Activated CD8-positive, alpha-beta memory T cell treated with anti-CD3 and anti-CD28 coated beads, Interleukin-2, amount 10 ng/mL, durations not matched to agents 7 days and 5 days (primary cell): ENCODE measurements around the gene PLXNC1. TPM values are rescaled to one million over a fixed set of nuclear protein-coding genes. Genes with fewer than 3 reads are reported as not detected.

Source experiments
- ATAC-seq: fragments of 150-1000 bp; cut with Tn5 transposase; one replicate; pipeline ENCODE4 v1.10.0; 2021; ENCODE audit warnings: moderate library complexity
- CTCF ChIA-PET: fragments of 350-600 bp; sonication (Branson Sonifier 250); formaldehyde crosslinking; loops from one replicate; lab custom pipeline; 2021; ENCODE audit warnings: antibody characterized with exemption; lab: Charles Lee
- DNase-seq: peaks from one replicate; pipeline ENCODE4 v3.0.0-alpha.2; 2020
- H3K27ac Mint-ChIP-seq: one replicate; pipeline ENCODE4 v1.8.0; 2021; ENCODE audit warnings: mild to moderate bottlenecking, mixed read lengths
- H3K27me3 Mint-ChIP-seq: one replicate; pipeline ENCODE4 v1.8.0; 2021; ENCODE audit warnings: mixed read lengths
- H3K36me3 Mint-ChIP-seq: one replicate; pipeline ENCODE4 v1.8.0; 2021; ENCODE audit warnings: mild to moderate bottlenecking, mixed read lengths
- H3K4me1 Mint-ChIP-seq: one replicate; pipeline ENCODE4 v1.8.0; 2021; ENCODE audit warnings: mixed read lengths
- H3K4me3 Mint-ChIP-seq: one replicate; pipeline ENCODE4 v1.8.0; 2021; ENCODE audit warnings: mild to moderate bottlenecking, moderate library complexity, mixed read lengths
- H3K9me3 Mint-ChIP-seq: one replicate; pipeline ENCODE4 v1.8.0; 2022; ENCODE audit warnings: low read depth, mixed read lengths
- total RNA-seq, 2 experiments: library from RNA; stranded (reverse); gene quantifications; one replicate each; pipeline ENCODE4 v1.2.3, GENCODE V29; 2021

Gene PLXNC1
- total RNA-seq, 2 experiments from 2014 or later, result 10.4 to 13.1 TPM

DNA sequence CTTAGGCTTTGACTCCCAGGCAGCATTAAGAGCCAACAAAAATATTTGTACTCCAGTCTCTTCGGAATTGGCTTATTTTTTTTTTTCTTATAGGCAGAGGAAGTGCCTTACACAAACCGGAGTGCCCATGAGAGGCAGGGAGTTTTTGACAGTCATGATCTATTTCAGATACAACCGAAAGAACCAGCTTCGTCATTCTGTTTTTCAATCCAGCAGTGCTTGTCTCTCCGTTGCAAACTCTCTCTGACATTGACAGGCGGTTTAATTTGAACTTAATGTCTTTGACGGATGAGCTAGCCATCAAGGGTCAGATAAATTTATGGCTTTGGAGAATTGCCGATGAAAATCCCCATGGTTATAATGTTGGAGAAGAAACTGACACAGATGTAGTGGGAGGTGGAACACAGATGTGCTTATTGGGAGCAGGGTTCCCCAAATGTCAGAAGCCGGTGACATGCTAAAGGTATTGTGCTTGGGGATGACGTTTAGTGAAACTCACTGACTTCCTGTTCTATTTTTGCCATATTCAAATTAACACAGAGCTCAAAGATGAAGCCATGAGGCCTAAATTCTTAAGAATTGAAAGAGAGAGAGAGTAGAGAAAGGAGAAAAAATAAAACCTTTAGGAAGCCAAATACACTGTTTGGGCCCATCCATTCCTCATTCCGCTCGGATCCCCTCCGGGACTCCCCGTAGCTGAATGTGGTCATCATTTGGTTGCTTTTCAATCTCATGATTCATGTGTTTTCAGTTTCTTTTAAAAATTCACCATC is 59.7 kb downstream of the PLXNC1 start:
- Mint-ChIP-seq H3K4me1 (peaks cover 61% of the 10 kb centered on the region), H3K9me3 (peaks cover 2% of the 10 kb centered on the region), H3K27ac (peak overlapping the region; percentile 94), H3K36me3 (peaks cover 30% of the 10 kb centered on the region), H3K27me3 (no peaks in the 10 kb centered on the region), H3K4me3 (peak overlapping the region; percentile 70)
- DNase-seq (peak; percentile 66), ATAC-seq (peak; percentile 82)
- CTCF ChIA-PET, result interaction anchor here (0.6 to 3.2 kb wide), 11 partner anchors 29 to 251 kb away, joined by 3 to 22 read pairs (median 4); partner anchors contain the start of genes CEP83 and PLXNC1

DNA sequence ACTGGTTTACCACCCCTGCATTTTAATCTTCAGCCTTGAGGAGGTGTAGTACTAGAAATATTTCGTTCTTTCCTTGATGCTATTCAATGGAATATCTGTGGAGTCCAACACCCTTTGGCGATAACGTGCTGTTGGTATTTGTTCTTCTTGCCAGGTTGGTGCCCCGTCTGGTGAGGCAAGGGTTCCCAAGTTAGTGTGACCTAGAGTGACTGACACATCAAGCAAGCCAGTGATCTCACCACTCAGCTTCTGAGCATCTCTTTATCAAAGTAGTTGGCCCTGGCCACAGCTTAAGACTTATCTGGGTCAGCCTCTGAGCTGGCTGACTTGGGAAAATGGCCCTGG is 60.2 kb downstream of the PLXNC1 start:
- CTCF ChIA-PET, result interaction anchor here (0.8 to 3.2 kb wide), 8 partner anchors 29 to 250 kb away, joined by 3 to 22 read pairs (median 4); partner anchors contain the start of genes CEP83 and PLXNC1
- DNase-seq (peak; percentile 69), ATAC-seq (peak; percentile 58)
- H3K36me3 Mint-ChIP-seq, result peaks cover 33% of the 10 kb centered on the region
- peak overlapping the region; percentile 70 for H3K4me3 Mint-ChIP-seq
- peaks cover 2% of the 10 kb centered on the region for H3K9me3 Mint-ChIP-seq
- no peaks in the 10 kb centered on the region for H3K27me3 Mint-ChIP-seq
- H3K4me1 Mint-ChIP-seq, result peaks cover 56% of the 10 kb centered on the region
- peak overlapping the region; percentile 94 for H3K27ac Mint-ChIP-seq

DNA sequence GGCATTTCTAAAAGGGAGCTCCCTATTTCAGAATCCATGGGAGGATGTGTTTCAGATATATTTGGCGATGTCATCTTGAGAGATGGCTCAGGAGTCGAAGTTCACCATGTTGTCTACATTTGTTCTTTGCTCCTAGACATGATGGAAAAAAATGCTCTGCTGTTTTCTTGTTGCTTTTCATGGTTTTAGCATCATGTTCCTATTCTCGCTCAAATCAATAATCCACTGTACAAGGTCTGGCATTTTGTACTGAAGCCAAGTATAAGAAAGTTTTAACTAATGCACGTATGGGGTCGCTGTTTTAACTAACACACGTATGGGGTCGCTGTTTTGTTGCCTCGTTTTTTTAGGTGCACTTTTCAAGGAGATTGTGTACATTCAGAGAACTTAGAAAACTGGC is 60.9 kb downstream of the PLXNC1 start:
- CTCF ChIA-PET, result interaction anchor here (1.1 to 3.2 kb wide), 3 partner anchors 32 to 59 kb away, joined by 3 to 22 read pairs (median 5); partner anchors contain the start of gene PLXNC1
- no peak for ATAC-seq
- Mint-ChIP-seq H3K36me3 (peaks cover 33% of the 10 kb centered on the region), H3K27me3 (no peaks in the 10 kb centered on the region), H3K27ac (peak overlapping the region; percentile 42), H3K4me1 (peaks cover 49% of the 10 kb centered on the region), H3K9me3 (peaks cover 2% of the 10 kb centered on the region), H3K4me3 (no peak overlapping the region)
- DNase-seq, result no peak

DNA sequence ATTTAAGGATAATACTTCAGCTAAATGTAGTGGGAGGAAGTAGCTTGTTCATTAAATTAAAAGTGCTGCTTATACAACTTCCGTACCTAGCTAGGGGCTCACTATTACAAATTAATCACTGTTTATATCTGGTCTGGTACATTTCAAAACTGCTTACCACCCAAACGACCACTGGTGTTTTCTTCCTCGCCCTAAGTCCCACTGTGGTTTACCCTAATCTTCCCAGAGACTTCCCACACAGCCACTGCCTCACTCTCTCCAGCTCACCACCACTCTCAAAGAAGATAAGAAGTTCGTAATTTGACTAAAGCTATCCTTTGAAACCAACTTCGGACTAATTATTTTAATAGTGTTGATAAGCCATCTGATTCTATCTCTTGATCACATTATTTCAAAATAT is 62.6 kb downstream of the PLXNC1 start:
- H3K27ac Mint-ChIP-seq, result no peak overlapping the region
- no peak overlapping the region for H3K4me3 Mint-ChIP-seq
- CTCF ChIA-PET, result interaction anchor here (1.2 kb wide), 1 partner anchor 13 kb away, joined by 4 read pairs; no protein-coding TSS in a partner anchor
- DNase-seq (no peak), ATAC-seq (no peak)
- H3K4me1 Mint-ChIP-seq, result peaks cover 34% of the 10 kb centered on the region
- peaks cover 2% of the 10 kb centered on the region for H3K9me3 Mint-ChIP-seq
- H3K27me3 Mint-ChIP-seq, result no peaks in the 10 kb centered on the region
- peaks cover 32% of the 10 kb centered on the region for H3K36me3 Mint-ChIP-seq

DNA sequence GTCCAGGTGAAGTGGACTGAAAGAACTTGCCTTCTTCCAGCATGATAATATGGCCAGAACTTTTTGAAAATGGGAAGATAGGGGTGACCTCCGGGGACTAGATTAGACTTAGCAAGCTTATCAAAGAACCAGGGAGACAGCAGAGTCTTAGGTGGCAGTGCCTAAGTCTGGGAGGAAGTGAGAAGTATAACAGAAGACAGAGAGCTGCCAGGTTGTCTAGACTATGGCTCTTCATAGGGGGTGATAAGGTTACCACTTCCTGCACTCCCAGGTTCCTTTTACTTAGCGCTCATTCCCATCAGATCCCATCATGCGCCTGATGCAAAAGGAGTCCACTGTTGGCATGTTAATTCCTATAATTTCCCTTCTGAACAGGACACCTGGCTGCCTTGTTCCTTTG is 69.9 kb downstream of the PLXNC1 start:
- no peaks in the 10 kb centered on the region for H3K9me3 Mint-ChIP-seq
- DNase-seq, result no peak
- no peak overlapping the region for H3K27ac Mint-ChIP-seq
- peaks cover 15% of the 10 kb centered on the region for H3K36me3 Mint-ChIP-seq
- CTCF ChIA-PET, result no interaction called here
- no peak for ATAC-seq
- H3K4me3 Mint-ChIP-seq, result no peak overlapping the region
- no peaks in the 10 kb centered on the region for H3K27me3 Mint-ChIP-seq
- H3K4me1 Mint-ChIP-seq, result no peaks in the 10 kb centered on the region

DNA sequence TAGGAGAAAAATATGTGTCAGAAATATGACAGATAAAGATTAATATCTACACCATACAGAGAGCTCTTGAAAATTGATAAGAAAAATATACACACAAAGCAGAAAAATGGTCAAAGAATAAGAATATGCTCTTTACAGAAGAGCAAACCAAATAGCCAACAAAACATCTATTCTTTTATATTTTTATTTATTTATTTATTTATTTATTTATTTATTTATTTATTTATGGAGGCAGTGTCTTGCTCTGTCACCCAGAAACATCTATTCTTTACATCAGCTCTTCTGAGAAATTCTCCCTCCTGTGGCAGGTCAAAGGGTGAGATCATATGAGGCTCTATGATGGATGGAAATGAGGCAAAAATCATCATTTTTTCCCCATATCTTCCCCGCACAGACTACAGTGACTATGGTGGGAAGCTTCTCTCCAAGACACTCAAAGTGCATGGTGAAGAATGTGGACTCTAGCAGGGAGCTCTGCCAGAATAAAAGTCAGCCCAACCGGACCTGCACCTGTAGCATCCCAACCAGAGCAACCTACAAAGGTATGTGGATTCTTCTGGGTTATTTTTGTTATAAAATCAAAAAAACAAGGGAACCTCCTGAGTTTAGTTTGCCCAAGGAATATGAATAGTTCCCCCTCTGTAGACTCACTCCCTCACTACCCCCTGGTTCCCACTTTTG is 71.4 kb downstream of the PLXNC1 start:
- Mint-ChIP-seq H3K4me3 (no peak overlapping the region), H3K27me3 (no peaks in the 10 kb centered on the region), H3K9me3 (no peaks in the 10 kb centered on the region), H3K36me3 (peaks cover 17% of the 10 kb centered on the region), H3K4me1 (no peaks in the 10 kb centered on the region), H3K27ac (no peak overlapping the region)
- CTCF ChIA-PET, result interaction anchor here (1.7 kb wide), 1 partner anchor 85 kb away, joined by 4 read pairs; no protein-coding TSS in a partner anchor
- no peak for ATAC-seq
- no peak for DNase-seq

DNA sequence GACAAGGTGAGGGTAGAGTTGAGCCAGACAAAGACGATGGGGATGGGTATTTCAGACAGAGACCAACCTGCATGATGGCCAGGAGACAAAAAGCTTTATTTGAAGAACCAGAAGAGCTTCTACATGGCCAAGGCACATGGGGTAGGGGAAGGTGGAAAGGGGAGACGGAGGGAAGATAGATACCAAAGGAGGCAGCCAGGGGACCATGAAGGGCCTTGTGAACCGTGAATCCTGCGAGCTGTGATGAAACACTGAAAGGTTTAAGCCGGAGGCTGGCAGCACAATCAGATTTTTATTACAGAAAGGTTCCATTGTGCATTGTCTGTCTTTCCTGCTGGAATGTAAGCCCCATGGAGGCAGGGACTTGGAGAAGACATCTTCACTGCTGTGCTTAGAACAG is 72.4 kb downstream of the PLXNC1 start:
- Mint-ChIP-seq H3K27me3 (no peaks in the 10 kb centered on the region), H3K4me1 (no peaks in the 10 kb centered on the region), H3K36me3 (peaks cover 20% of the 10 kb centered on the region), H3K9me3 (no peaks in the 10 kb centered on the region), H3K4me3 (no peak overlapping the region), H3K27ac (no peak overlapping the region)
- ATAC-seq (no peak), DNase-seq (no peak)
- CTCF ChIA-PET, result interaction anchor here (1.2 to 1.7 kb wide), 3 partner anchors 14 to 86 kb away, joined by 3 to 5 read pairs (median 4); no protein-coding TSS in a partner anchor

DNA sequence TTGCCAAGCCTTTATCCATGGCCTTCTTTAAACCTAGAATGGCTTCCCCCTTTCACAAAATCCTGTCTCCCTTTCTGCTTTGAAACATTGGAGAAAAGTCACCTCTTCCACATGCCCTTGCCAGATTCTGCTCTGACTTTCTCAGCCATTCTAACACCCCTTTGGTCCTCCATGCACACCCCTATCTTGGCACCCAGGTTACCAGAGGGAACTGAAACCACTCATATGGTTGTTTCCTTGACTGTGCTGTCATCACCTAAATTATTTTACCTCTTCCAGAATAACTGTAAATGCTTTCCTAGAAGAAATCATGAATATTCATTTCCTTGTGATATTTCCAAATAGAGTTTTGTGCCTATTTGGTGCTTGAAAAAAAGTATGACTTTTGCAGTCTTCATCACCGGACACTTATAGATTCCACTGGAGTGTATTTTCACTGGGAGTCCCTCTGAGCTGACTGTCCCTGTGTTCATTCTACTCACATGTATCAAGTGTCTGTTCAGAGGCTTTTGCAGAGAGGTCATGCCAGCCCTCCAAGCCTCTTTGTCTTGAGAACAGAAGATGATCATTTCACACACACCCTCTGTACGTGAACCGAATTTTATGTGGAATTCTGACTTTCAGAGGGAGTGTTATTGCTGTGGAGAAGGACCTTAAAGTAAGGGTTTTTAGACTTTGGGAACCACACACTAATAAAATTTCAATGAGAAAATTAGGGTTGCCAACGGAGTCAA is 74.1 kb downstream of the PLXNC1 start:
- Mint-ChIP-seq H3K27ac (no peak overlapping the region), H3K4me1 (no peaks in the 10 kb centered on the region), H3K36me3 (peaks cover 31% of the 10 kb centered on the region), H3K9me3 (no peaks in the 10 kb centered on the region), H3K27me3 (no peaks in the 10 kb centered on the region), H3K4me3 (no peak overlapping the region)
- no peak for DNase-seq
- CTCF ChIA-PET, result no interaction called here
- no peak for ATAC-seq

DNA sequence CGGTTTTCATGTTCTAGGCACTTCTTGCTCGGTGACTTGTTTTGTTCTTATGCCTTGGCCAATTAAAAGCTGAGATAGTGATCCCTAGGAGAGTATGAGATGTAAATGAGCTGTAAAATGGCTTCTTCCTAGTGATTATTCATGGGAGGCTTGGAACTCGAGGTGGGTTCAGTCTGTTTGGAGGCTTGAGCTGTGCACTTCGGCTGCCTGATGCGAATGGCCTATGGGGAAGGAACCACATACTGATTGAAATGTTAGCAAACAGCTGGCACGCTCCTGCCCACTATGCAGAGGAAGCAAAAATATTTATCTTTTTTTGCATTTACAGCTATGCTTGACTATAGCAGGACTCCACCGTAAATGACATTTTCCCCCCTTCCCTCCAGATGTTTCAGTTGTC is 75.5 kb downstream of the PLXNC1 start:
- Mint-ChIP-seq H3K36me3 (peaks cover 42% of the 10 kb centered on the region), H3K4me3 (no peak overlapping the region), H3K27me3 (no peaks in the 10 kb centered on the region), H3K9me3 (no peaks in the 10 kb centered on the region), H3K4me1 (no peaks in the 10 kb centered on the region), H3K27ac (no peak overlapping the region)
- no peak for DNase-seq
- ATAC-seq, result no peak
- CTCF ChIA-PET, result no interaction called here

DNA sequence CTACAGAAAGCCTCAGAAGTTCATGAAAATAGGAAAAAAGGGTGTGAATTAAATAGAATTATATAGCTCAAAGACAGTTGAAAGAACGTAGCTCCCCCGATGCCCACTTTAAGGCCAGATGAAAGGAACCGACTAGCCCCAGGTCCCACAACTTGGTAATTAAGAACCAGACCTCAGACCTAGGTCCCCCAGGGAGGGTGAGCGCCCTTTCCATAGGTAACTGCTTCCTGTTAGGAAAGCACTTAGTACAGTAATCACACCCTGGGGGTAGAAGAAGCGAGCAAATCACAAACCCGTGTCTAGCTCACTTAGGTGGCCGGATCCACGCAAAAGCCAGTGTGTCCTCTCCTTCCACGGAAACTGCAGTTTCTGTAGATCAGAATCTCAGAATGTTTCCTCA is 77.1 kb downstream of the PLXNC1 start:
- Mint-ChIP-seq H3K27me3 (no peaks in the 10 kb centered on the region), H3K9me3 (no peaks in the 10 kb centered on the region), H3K4me3 (no peak overlapping the region), H3K36me3 (peaks cover 43% of the 10 kb centered on the region), H3K27ac (no peak overlapping the region), H3K4me1 (peaks cover 4% of the 10 kb centered on the region)
- DNase-seq (no peak), ATAC-seq (no peak)
- CTCF ChIA-PET, result no interaction called here

DNA sequence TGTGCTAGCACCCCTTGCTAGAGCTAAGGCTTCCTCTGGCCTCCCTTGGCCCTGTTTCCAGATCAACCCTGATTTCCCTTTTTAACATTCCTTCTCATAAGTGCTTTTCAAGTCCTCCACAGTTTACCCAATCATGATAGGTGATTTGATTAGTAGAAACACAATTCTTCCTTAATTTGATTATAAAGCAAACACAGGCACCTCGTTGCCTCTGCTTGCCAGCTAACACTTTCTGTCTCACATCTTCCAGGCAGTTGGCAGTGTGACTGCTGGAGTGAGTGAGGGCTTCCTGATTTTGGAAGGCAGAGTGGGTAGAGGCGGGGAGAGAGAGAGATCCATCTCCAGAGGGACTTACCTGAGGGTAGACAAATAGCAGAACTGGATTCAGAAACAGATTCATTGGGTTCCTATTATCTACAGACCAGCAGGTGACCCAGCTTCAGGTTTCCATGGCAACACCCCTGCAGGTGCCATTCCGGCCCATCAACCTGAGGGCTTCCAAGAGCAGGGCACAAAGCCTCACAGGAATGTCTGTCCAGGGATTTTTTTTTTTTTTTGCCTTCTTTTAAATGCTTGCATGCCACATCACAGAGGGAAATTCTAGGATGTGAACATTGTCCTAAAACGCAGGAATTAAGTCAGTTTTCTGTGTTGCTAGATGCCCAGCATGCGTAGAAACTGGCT is 77.7 kb downstream of the PLXNC1 start:
- H3K27me3 Mint-ChIP-seq, result no peaks in the 10 kb centered on the region
- CTCF ChIA-PET, result no interaction called here
- no peaks in the 10 kb centered on the region for H3K9me3 Mint-ChIP-seq
- H3K4me1 Mint-ChIP-seq, result peaks cover 6% of the 10 kb centered on the region
- peaks cover 42% of the 10 kb centered on the region for H3K36me3 Mint-ChIP-seq
- no peak overlapping the region for H3K4me3 Mint-ChIP-seq
- ATAC-seq, result no peak
- DNase-seq, result no peak
- no peak overlapping the region for H3K27ac Mint-ChIP-seq

DNA sequence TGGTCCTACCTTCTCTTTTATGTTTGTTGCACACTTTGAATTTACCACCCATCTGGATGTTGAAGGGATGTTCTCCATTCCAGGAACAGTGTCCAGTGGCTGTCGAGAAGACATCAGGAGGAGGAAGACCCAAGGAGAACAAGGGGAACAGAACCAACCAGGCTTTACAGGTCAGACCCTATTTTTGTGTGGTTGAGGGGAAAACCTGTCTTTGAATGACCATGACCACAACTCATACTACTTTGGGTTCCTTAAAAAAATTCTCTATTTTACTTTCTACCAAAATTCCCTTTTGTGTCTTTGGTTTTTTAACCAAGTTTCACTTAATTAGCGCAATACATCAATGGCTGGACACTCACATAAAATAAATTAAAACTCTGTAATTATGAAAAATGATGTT is 78.7 kb downstream of the PLXNC1 start:
- Mint-ChIP-seq H3K4me1 (peaks cover 6% of the 10 kb centered on the region), H3K9me3 (no peaks in the 10 kb centered on the region), H3K4me3 (no peak overlapping the region), H3K27me3 (no peaks in the 10 kb centered on the region), H3K36me3 (peaks cover 43% of the 10 kb centered on the region), H3K27ac (no peak overlapping the region)
- DNase-seq (no peak), ATAC-seq (no peak)
- CTCF ChIA-PET, result no interaction called here

DNA sequence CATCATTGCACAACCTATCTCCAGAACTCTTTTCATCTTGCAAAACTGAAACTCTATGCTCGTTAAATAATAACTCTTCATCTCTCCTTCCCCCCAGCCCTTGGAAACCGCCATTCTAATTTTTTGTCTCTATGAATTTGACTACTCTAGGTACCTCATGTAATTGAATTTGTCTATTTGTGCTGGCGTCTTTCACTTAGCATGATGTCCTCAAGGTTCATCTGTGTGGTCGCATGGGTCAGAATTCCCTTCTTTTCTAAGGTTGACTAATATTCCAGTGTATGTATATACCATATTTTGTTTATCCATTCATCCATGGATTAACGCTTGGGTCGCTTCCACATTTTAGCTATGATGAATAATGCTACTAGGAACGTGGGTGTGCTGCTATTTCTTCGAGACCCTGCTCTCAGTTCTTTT is 80.1 kb downstream of the PLXNC1 start:
- DNase-seq (no peak), ATAC-seq (no peak)
- Mint-ChIP-seq H3K27me3 (no peaks in the 10 kb centered on the region), H3K27ac (no peak overlapping the region), H3K36me3 (peaks cover 43% of the 10 kb centered on the region), H3K4me1 (peaks cover 7% of the 10 kb centered on the region), H3K9me3 (no peaks in the 10 kb centered on the region), H3K4me3 (no peak overlapping the region)
- CTCF ChIA-PET, result no interaction called here
